ENCODE data around the gene LHFPL2. TPM values are rescaled to one million over a fixed set of nuclear protein-coding genes. Genes with fewer than 3 reads are reported as not detected.

LHFPL2 gene
- polyA plus RNA-seq, 3 donors = 3.7 to 11.6 (median 7.3) TPM

- intact Hi-C loops (cut with micrococcal nuclease) = loop anchor here (10.0 kb wide), 2 partner anchors 146 to 276 kb away; partner anchors contain the start of gene SCAMP1 (in 1 of the 2)
- no peak for DNase-seq
- H3K27ac ChIP-seq (ENCODE audit: low read depth in 1 of 2, low read length in 2 of 2) = no peak overlapping the region
- peaks cover 2 to 3% of the 10 kb centered on the region in 2 donors for H3K27me3 ChIP-seq (ENCODE audit: control insufficient read depth in 2 of 2, insufficient read depth in 2 of 2, low read length in 2 of 2)
- H3K4me2 ChIP-seq (replicated peaks; ENCODE audit: extremely low read depth, low read length, poor library complexity, severe bottlenecking) = no peak overlapping the region
- H3K27me3 Mint-ChIP-seq (ENCODE audit: low read depth in 3 of 3) = peaks cover 5 to 12% (median 9%) of the 10 kb centered on the region in 3 donors
- no peaks in the 10 kb centered on the region for H3K4me1 ChIP-seq (ENCODE audit: control insufficient read depth in 1 of 2, insufficient read depth in 2 of 2, low read length in 2 of 2)
- H3K4me1 Mint-ChIP-seq = no peaks in the 10 kb centered on the region
- H3K36me3 Mint-ChIP-seq = peaks cover 3% of the 10 kb centered on the region in 2 donors
- peak overlapping the region in 1 of 7 donors; percentile 20 for H3K27ac Mint-ChIP-seq
- H3K4me3 ChIP-seq (replicated peaks in 1 of 3; ENCODE audit: low read depth in 2 of 3, low read length in 3 of 3) = no peak overlapping the region
- no peaks in the 10 kb centered on the region for H3K79me2 ChIP-seq (ENCODE audit: insufficient read depth, low read length)
- no peak overlapping the region for H2AFZ ChIP-seq (ENCODE audit: insufficient read depth, low read depth, low read length, poor library complexity, severe bottlenecking)
- H3K4me3 Mint-ChIP-seq = no peak overlapping the region
- WGBS (ENCODE audit: insufficient coverage) = no CpG with 5 or more reads among the region's 3 CpGs
- no peak for TF ChIP-seq CTCF (IDR thresholded peaks at IDR 0.05)
- H3K9me3 Mint-ChIP-seq = no peaks in the 10 kb centered on the region
- H3K36me3 ChIP-seq (replicated peaks in 1 of 2; ENCODE audit: control insufficient read depth in 1 of 2, insufficient read depth in 2 of 2, low read length in 2 of 2) = no peaks in the 10 kb centered on the region
- no peaks in the 10 kb centered on the region for H3K9me3 ChIP-seq (replicated peaks in 1 of 2; ENCODE audit: control insufficient read depth in 1 of 2, insufficient read depth in 1 of 2, low read length in 2 of 2)
- no peaks in the 10 kb centered on the region for H4K20me1 ChIP-seq (ENCODE audit: insufficient read depth, low read length)
- H3K9ac ChIP-seq (ENCODE audit: insufficient read depth, low read length, poor library complexity, severe bottlenecking) = no peak overlapping the region
Measured at GRCh38 chr5:78640662-78641474, 7.7 kb downstream of the LHFPL2 start.

GRCh38 chr5:78639791-78640190, 8.8 kb downstream of the LHFPL2 start:
- Histone ChIP-seq H3K27me3 (ENCODE audit: control insufficient read depth in 2 of 2, insufficient read depth in 2 of 2, low read length in 2 of 2) (no peaks in the 10 kb centered on the region), H3K4me2 (replicated peaks; ENCODE audit: extremely low read depth, low read length, poor library complexity, severe bottlenecking) (no peak overlapping the region), H3K4me3 (replicated peaks in 1 of 3; ENCODE audit: low read depth in 2 of 3, low read length in 3 of 3) (no peak overlapping the region), H3K9me3 (replicated peaks in 1 of 2; ENCODE audit: control insufficient read depth in 1 of 2, insufficient read depth in 1 of 2, low read length in 2 of 2) (no peaks in the 10 kb centered on the region), H4K20me1 (ENCODE audit: insufficient read depth, low read length) (no peaks in the 10 kb centered on the region), H3K36me3 (replicated peaks in 1 of 2; ENCODE audit: control insufficient read depth in 1 of 2, insufficient read depth in 2 of 2, low read length in 2 of 2) (no peaks in the 10 kb centered on the region), H3K9ac (ENCODE audit: insufficient read depth, low read length, poor library complexity, severe bottlenecking) (no peak overlapping the region), H3K27ac (ENCODE audit: low read depth in 1 of 2, low read length in 2 of 2) (no peak overlapping the region), H3K79me2 (ENCODE audit: insufficient read depth, low read length) (no peaks in the 10 kb centered on the region), H2AFZ (ENCODE audit: insufficient read depth, low read depth, low read length, poor library complexity, severe bottlenecking) (no peak overlapping the region), H3K4me1 (ENCODE audit: control insufficient read depth in 1 of 2, insufficient read depth in 2 of 2, low read length in 2 of 2) (no peaks in the 10 kb centered on the region)
- H3K27me3 Mint-ChIP-seq (ENCODE audit: low read depth in 3 of 3) = peaks cover 2 to 6% (median 5%) of the 10 kb centered on the region in 3 donors
- WGBS (ENCODE audit: insufficient coverage) = 100% methylated on average over 1 of the region's 2 CpGs
- H3K4me3 Mint-ChIP-seq = no peak overlapping the region
- intact Hi-C loops (cut with micrococcal nuclease) = loop anchor here (10.0 kb wide), 2 partner anchors 145 to 275 kb away; partner anchors contain the start of gene SCAMP1 (in 1 of the 2)
- no peak for DNase-seq
- TF ChIP-seq CTCF (IDR thresholded peaks at IDR 0.05) = no peak
- H3K9me3 Mint-ChIP-seq = no peaks in the 10 kb centered on the region
- H3K36me3 Mint-ChIP-seq = peaks cover 0 to 3% of the 10 kb centered on the region in 2 donors
- no peaks in the 10 kb centered on the region for H3K4me1 Mint-ChIP-seq
- no peak overlapping the region for H3K27ac Mint-ChIP-seq

Data from CD14-positive monocyte (primary cell).